OCI-LY3 (cell line): ENCODE data around the gene ATP2C2.

Source experiments
- EZH2phosphoT487 ChIP-seq: fragments of 200-600 bp; shearing (Covaris generic); IDR thresholded peaks from 2 replicates; pipeline ENCODE4 v1.6.1; 2018; ENCODE audit warnings: antibody characterized with exemption, mixed run types, low read depth
- TF ChIP-seq, protein P1 (sequence below): fragments of 200-600, 300-600 bp; sonication (generic); IDR thresholded peaks from 2 replicates; pipeline ENCODE4 v1.5.1; 2014; ENCODE audit warnings: antibody characterized with exemption, low read length, low read depth

DNA sequence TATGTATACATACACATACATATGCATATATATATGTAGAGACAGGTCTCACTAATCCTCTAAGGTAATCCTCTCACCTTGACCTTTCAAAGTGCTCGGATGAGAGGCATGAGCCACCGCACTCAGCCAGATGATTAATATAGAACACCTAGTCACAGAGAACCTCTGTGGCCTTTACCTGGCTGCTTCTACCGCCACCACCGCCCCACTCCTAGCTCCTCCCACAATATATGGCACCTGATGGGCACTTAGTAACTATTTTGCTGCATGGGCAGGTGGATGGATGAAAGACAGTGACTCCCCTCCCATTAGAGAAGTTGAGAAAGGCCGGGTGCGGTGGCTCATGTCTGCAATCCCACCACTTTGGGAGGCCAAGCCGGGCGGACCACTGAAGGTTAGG, 16.7 kb upstream of the ATP2C2 start:
- TF ChIP-seq, protein P1, sequence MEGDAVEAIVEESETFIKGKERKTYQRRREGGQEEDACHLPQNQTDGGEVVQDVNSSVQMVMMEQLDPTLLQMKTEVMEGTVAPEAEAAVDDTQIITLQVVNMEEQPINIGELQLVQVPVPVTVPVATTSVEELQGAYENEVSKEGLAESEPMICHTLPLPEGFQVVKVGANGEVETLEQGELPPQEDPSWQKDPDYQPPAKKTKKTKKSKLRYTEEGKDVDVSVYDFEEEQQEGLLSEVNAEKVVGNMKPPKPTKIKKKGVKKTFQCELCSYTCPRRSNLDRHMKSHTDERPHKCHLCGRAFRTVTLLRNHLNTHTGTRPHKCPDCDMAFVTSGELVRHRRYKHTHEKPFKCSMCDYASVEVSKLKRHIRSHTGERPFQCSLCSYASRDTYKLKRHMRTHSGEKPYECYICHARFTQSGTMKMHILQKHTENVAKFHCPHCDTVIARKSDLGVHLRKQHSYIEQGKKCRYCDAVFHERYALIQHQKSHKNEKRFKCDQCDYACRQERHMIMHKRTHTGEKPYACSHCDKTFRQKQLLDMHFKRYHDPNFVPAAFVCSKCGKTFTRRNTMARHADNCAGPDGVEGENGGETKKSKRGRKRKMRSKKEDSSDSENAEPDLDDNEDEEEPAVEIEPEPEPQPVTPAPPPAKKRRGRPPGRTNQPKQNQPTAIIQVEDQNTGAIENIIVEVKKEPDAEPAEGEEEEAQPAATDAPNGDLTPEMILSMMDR: no peak
- no peak for TF ChIP-seq EZH2phosphoT487
